ENCODE measurements around the gene TBX2. TPM values are rescaled to one million over a fixed set of nuclear protein-coding genes. Genes with fewer than 3 reads are reported as not detected.

The TBX2 gene
- total and polyA plus RNA-seq, 10 of the 15 experiments (the other 5 are each of a cell fraction or from before 2014, with no cell fraction given): 0.13 TPM; not detected in 9

DNA sequence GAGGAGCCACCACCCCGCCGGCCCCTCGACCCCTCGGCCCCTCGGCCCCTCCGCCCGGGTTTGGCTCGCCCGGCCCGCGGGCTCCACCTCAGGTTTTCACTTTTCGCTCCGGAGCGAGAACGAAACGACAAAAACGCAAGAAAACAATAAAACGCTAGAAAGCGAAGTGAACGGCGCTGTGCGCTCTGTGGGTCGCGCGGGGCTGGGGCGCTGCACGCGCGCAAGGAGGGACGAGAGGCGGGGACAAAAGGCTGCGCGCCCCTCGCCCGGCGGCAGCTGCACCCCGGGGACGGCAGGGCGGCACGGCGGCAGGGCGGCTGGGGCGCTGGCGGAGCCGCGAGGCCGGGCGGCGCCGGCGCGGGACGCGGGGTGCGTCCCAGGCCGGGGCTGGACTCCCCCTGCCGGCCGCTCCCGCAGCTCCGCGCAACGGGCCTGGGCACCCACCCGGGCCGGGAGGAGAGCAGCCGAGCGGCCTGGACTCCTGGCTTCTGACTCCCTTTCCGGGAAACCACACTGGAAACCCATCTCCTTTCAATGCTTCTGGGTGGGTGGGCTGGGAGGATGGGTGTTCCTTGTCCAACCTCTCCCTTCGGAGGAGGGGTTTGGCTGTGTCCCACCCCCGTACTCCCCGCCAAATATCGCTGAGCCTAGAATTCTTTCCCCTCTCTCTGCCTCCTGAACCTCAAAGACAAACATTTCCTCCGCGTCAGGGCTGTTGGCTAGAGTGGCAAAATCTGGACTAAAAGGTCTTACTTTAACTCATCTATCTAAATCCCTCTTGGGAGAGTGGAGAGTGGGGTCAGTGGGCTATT lies 9.9 kb downstream of the TBX2 start:
- ChIA-PET POLR2A (no interaction called here), SMC1A (ENCODE audit: uncharacterized antibody, unreplicated experiment) (no interaction called here), RAD21 (ENCODE audit: unreplicated experiment) (no interaction called here), CTCF (interaction anchor here (1.2 to 1.4 kb wide), 2 partner anchors 16 to 689 kb away, joined by 3 to 4 read pairs; no protein-coding TSS in a partner anchor)
- Histone ChIP-seq H3K36me3 (ENCODE audit: control insufficient read depth in 2 of 2, insufficient read depth in 2 of 2, low read length in 1 of 2) (no peaks in the 10 kb centered on the region), H3K4me1 (ENCODE audit: control insufficient read depth, insufficient read depth, low read length) (peaks cover 4% of the 10 kb centered on the region; the same call in 1 of the 2 replicates), H3K4me3 (0 out of 2 replicates have a peak overlapping the region, but pooled peaks have one; percentile 32), H3K9ac (ENCODE audit: control insufficient read depth, insufficient read depth, low read length) (no peak overlapping the region), H2AFZ (ENCODE audit: control insufficient read depth, low read depth, low read length) (no peak overlapping the region), H3K4me2 (ENCODE audit: control insufficient read depth, insufficient read depth) (peak overlapping the region; percentile 64), H3K79me2 (ENCODE audit: control insufficient read depth, insufficient read depth, low read length) (no peaks in the 10 kb centered on the region), H3K27me3 (replicated peaks in 1 of 2; ENCODE audit: control insufficient read depth in 2 of 2, insufficient read depth in 2 of 2, low read length in 1 of 2) (peaks cover 28 to 45% of the 10 kb centered on the region in 2 experiments), H3K9me3 (replicated peaks; ENCODE audit: control insufficient read depth, insufficient read depth, low read length) (peaks cover 1% of the 10 kb centered on the region; the same call in 1 of the 3 replicates), H3K27ac (ENCODE audit: control insufficient read depth, insufficient read depth) (no peak overlapping the region), H4K20me1 (ENCODE audit: control insufficient read depth, insufficient read depth) (no peaks in the 10 kb centered on the region)
- BruUV-seq (replicated peaks): no TSS peak
- ATAC-seq (peak; percentile 36), DNase-seq (ENCODE audit: low read depth, low spot score) (no peak), FAIRE-seq (no peak)
- WGBS (ENCODE audit: insufficient coverage, insufficient replicate concordance, low lambda C conversion rate, missing lambda C conversion rate): 16% methylated on average over 48 of the region's 73 CpGs
- intact Hi-C loops (cut with micrococcal nuclease; ENCODE audit: unreplicated experiment): no loop called here
- in situ Hi-C loops (cut with MboI): loop anchor here (10.0 kb wide), 1 partner anchor 695 kb away; no protein-coding TSS in a partner anchor
- no peak for TF ChIP-seq GABPA (IDR thresholded peaks at IDR 0.05; ENCODE audit: low read depth)
- no peak for TF ChIP-seq MEF2B (IDR thresholded peaks at IDR 0.05; ENCODE audit: partially characterized antibody, poor library complexity, severe bottlenecking)
- no peak for TF ChIP-seq RBBP5 (conservative IDR thresholded peaks at IDR 0.05)
- TF ChIP-seq LARP7 (IDR thresholded peaks at IDR 0.05): no peak
- no peak for TF ChIP-seq CEBPB (IDR thresholded peaks at IDR 0.05; ENCODE audit: borderline replicate concordance in 1 of 2, low read depth in 2 of 2, low read length in 2 of 2)
- no peak for TF ChIP-seq FOS (IDR thresholded peaks at IDR 0.05; ENCODE audit: borderline replicate concordance, extremely low read depth, insufficient read length)
- TF ChIP-seq RAD21 (IDR thresholded peaks at IDR 0.05; ENCODE audit: insufficient read depth, low read depth, low read length): 0 out of 2 replicates have a peak, but pooled peaks have one; percentile 5
- TF ChIP-seq MEF2A (IDR thresholded peaks at IDR 0.05; ENCODE audit: insufficient read depth, low read depth, low read length): no peak
- TF ChIP-seq, protein P1, sequence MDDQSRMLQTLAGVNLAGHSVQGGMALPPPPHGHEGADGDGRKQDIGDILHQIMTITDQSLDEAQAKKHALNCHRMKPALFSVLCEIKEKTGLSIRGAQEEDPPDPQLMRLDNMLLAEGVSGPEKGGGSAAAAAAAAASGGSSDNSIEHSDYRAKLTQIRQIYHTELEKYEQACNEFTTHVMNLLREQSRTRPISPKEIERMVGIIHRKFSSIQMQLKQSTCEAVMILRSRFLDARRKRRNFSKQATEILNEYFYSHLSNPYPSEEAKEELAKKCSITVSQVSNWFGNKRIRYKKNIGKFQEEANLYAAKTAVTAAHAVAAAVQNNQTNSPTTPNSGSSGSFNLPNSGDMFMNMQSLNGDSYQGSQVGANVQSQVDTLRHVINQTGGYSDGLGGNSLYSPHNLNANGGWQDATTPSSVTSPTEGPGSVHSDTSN (IDR thresholded peaks at IDR 0.05; ENCODE audit: insufficient replicate concordance, low read depth, low read length): no peak
- TF ChIP-seq CBX5 (IDR thresholded peaks at IDR 0.05; ENCODE audit: low read depth): no peak
- TF ChIP-seq, protein P2, sequence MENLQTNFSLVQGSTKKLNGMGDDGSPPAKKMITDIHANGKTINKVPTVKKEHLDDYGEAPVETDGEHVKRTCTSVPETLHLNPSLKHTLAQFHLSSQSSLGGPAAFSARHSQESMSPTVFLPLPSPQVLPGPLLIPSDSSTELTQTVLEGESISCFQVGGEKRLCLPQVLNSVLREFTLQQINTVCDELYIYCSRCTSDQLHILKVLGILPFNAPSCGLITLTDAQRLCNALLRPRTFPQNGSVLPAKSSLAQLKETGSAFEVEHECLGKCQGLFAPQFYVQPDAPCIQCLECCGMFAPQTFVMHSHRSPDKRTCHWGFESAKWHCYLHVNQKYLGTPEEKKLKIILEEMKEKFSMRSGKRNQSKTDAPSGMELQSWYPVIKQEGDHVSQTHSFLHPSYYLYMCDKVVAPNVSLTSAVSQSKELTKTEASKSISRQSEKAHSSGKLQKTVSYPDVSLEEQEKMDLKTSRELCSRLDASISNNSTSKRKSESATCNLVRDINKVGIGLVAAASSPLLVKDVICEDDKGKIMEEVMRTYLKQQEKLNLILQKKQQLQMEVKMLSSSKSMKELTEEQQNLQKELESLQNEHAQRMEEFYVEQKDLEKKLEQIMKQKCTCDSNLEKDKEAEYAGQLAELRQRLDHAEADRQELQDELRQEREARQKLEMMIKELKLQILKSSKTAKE (IDR thresholded peaks at IDR 0.05; ENCODE audit: low read depth, poor library complexity, severe bottlenecking): no peak
- no peak for TF ChIP-seq NRF1 (conservative IDR thresholded peaks at IDR 0.05; ENCODE audit: low read depth, low read length)
- TF ChIP-seq CBFB (IDR thresholded peaks at IDR 0.05; ENCODE audit: low read depth): no peak
- no peak for TF ChIP-seq ZNF274 (IDR thresholded peaks at IDR 0.05; ENCODE audit: insufficient read depth, insufficient read length)
- no peak for TF ChIP-seq CBX3 (IDR thresholded peaks at IDR 0.05; ENCODE audit: borderline replicate concordance, low read depth)
- TF ChIP-seq, protein P3, sequence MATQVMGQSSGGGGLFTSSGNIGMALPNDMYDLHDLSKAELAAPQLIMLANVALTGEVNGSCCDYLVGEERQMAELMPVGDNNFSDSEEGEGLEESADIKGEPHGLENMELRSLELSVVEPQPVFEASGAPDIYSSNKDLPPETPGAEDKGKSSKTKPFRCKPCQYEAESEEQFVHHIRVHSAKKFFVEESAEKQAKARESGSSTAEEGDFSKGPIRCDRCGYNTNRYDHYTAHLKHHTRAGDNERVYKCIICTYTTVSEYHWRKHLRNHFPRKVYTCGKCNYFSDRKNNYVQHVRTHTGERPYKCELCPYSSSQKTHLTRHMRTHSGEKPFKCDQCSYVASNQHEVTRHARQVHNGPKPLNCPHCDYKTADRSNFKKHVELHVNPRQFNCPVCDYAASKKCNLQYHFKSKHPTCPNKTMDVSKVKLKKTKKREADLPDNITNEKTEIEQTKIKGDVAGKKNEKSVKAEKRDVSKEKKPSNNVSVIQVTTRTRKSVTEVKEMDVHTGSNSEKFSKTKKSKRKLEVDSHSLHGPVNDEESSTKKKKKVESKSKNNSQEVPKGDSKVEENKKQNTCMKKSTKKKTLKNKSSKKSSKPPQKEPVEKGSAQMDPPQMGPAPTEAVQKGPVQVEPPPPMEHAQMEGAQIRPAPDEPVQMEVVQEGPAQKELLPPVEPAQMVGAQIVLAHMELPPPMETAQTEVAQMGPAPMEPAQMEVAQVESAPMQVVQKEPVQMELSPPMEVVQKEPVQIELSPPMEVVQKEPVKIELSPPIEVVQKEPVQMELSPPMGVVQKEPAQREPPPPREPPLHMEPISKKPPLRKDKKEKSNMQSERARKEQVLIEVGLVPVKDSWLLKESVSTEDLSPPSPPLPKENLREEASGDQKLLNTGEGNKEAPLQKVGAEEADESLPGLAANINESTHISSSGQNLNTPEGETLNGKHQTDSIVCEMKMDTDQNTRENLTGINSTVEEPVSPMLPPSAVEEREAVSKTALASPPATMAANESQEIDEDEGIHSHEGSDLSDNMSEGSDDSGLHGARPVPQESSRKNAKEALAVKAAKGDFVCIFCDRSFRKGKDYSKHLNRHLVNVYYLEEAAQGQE (IDR thresholded peaks at IDR 0.05; ENCODE audit: low read depth, low read length): no peak
